Aorta (tissue), 5 donors: ENCODE data around the gene RTN1. TPM values are rescaled to one million over a fixed set of nuclear protein-coding genes. Genes with fewer than 3 reads are reported as not detected.

ENCODE experiments used
- ATAC-seq: fragments of 200-7000 bp; cut with Tn5 transposase; one replicate; pipeline ENCODE4 v1.9.1; 2022; ENCODE audit warnings: moderate library complexity; ENCODE audit not compliant: low FRiP score
- DNase-seq, 2 donors: peaks; one replicate each; pipeline ENCODE4 v3.0.0-alpha.2; 2020
- H3K27ac ChIP-seq, 2 donors: one replicate each; pipeline ENCODE4 v1.5.1; 2013; ENCODE audit warnings: low read length in 2 of 2, mild to moderate bottlenecking in 2 of 2, moderate library complexity in 2 of 2, control low read depth in 1 of 2, inconsistent platforms in 1 of 2, low read depth in 1 of 2
- H3K27me3 ChIP-seq, 2 donors: one replicate each; pipeline ENCODE4 v1.6.1; 2013; ENCODE audit warnings: control low read depth in 1 of 2, low read length in 1 of 2, mild to moderate bottlenecking in 1 of 2, moderate library complexity in 1 of 2; ENCODE audit not compliant: insufficient read depth in 2 of 2, control insufficient read depth in 1 of 2
- H3K36me3 ChIP-seq, 2 donors: one replicate each; pipeline ENCODE4 v1.6.1; 2013; ENCODE audit warnings: control low read depth in 1 of 2, low read length in 1 of 2, mild to moderate bottlenecking in 1 of 2; ENCODE audit not compliant: insufficient read depth in 2 of 2, control insufficient read depth in 1 of 2
- H3K4me1 ChIP-seq, 2 donors: one replicate each; pipeline ENCODE4 v1.6.1; 2013; ENCODE audit warnings: low read length in 2 of 2, control low read depth in 1 of 2, mild to moderate bottlenecking in 1 of 2, moderate library complexity in 1 of 2; ENCODE audit not compliant: insufficient read depth in 2 of 2, control insufficient read depth in 1 of 2
- H3K4me3 ChIP-seq, 2 donors: one replicate each; pipeline ENCODE4 v1.5.1; 2013; ENCODE audit warnings: low read length in 2 of 2, control low read depth in 1 of 2, mild to moderate bottlenecking in 1 of 2
- H3K9me3 ChIP-seq: one replicate; pipeline ENCODE4 v1.6.1; 2013; ENCODE audit warnings: mild to moderate bottlenecking, low read length; ENCODE audit not compliant: control insufficient read depth
- WGBS, 2 donors: extraction: QIAGEN DNeasy Blood & Tissue Kit; methylation state at CpG; one replicate each; pipeline ENCODE4 v1.1.7; 2013; 5-methylcytosine and 5-hydroxymethylcytosine counted together
- intact Hi-C, 2 donors: fragments of 100-400 bp; cut with DNase I; formaldehyde crosslinking; loops; one replicate each; pipeline versions ENCODE4 v1.14.2 to v1.15.0; 2022
- microRNA-seq, 2 donors: library from miRNA; unstranded; fragments of <30 nt; microRNA quantifications; one replicate each; pipeline ENCODE4 v1.2.0, GENCODE V29; 2020
- polyA plus RNA-seq, 2 donors: library from polyadenylated mRNA; stranded (reverse); fragments of 200-250 nt; gene quantifications; one replicate each; pipeline ENCODE4 v1.2.3, GENCODE V29; 2013
- total RNA-seq, 2 donors: library from RNA; stranded (reverse); fragmentation: NEBNext Ultra II Directional; extraction: Animal tissue kit (Norgen Biotek cat#: 25700); gene quantifications; one replicate each; pipeline ENCODE4 v1.2.1, GENCODE V29; 2021
- donor health status: healthy with polysubstance abuse.
- donor health status: Bipolar disorder and iron deficiency.
- donor health status: DM: no; HTN: no; CAD: no.
- donor health status: DM: no; HTN: no; CAD: no.
- donor health status: DM: yes; HTN: yes; CAD: no.

RTN1 gene
- total and polyA plus RNA-seq, 4 donors = 17.8 to 43.7 (median 31.9) TPM

DNA sequence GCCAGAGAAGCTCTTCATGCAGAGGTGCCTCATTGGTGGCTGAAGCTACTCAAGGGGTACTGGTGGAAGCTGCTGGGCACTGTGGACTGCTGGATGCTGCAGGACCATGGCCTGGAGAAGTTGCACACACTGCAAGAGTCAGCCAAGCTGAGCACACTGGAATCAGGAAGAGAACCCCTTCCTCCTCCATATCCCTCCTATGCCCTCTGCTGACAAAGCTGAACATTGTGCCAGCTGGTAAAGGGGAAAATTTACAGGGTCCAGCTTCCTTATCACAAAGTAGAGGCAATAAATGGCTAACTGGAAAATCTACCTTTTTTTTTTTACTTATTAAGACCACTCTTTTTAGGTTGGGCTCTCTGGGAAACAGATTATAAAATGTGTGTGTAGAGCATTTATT is 300.5 kb downstream of the RTN1 start:
- no peaks in the 10 kb centered on the region for H3K27me3 ChIP-seq
- H3K4me3 ChIP-seq = no peak overlapping the region
- DNase-seq (no peak), ATAC-seq (no peak)
- H3K9me3 ChIP-seq = no peaks in the 10 kb centered on the region
- intact Hi-C loops = loop anchor here in 1 of 2 donors (10.0 kb wide), 2 partner anchors 65 to 445 kb away; no protein-coding TSS in a partner anchor
- no peaks in the 10 kb centered on the region for H3K36me3 ChIP-seq
- no peaks in the 10 kb centered on the region for H3K4me1 ChIP-seq
- H3K27ac ChIP-seq = no peak overlapping the region

DNA sequence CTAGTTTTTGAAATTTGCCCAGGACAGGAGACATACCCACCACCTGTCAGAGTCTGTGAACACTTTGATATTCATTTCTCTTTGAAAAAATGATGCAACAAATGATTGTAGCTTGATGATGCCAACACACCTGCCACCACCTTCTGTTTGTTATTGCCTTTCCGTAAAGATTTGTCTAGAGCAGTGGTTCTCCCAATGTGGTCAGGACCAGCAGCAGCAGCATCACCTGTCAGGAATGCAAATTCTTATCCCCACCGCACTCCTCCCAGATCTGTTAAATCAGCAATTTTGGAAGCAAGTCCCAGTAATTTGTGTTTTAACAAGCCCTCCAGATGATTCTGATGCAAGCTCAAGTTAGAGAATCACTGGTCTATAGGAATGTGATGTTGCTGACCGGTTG is 303.9 kb downstream of the RTN1 start:
- no peak overlapping the region for H3K27ac ChIP-seq
- H3K4me1 ChIP-seq = no peaks in the 10 kb centered on the region
- no peak overlapping the region for H3K4me3 ChIP-seq
- no peaks in the 10 kb centered on the region for H3K27me3 ChIP-seq
- no peak for DNase-seq
- intact Hi-C loops = no loop called here
- H3K36me3 ChIP-seq = no peaks in the 10 kb centered on the region
- H3K9me3 ChIP-seq = no peaks in the 10 kb centered on the region
- WGBS, 2 donors = 84 to 87% methylated on average over 3 of the region's 3 CpGs
- no peak for ATAC-seq

DNA sequence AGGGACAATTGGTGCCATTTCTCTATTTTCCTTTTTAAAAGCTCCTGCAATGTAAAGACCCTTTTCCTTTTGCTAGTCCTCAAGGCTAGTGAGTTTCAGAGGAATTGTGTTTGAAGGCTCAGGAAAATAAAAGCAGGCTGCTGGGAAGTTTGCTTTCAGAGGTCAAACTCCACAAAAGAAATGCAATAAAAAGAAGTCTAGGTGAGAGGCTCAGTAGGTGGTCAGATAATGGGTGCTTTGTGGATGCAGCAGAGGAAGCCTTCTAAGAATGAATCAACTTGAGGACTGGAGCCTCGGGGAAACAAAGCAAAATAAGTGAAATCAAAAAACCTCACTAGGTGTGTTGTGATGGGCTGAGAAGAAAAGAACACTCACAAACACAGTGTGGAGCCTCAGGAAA is 304.3 kb downstream of the RTN1 start:
- Histone ChIP-seq H3K4me1 (no peaks in the 10 kb centered on the region), H3K27me3 (no peaks in the 10 kb centered on the region), H3K27ac (no peak overlapping the region), H3K9me3 (no peaks in the 10 kb centered on the region), H3K36me3 (no peaks in the 10 kb centered on the region), H3K4me3 (no peak overlapping the region)
- DNase-seq (no peak), ATAC-seq (no peak)
- intact Hi-C loops = no loop called here
- WGBS, 2 donors = 78 to 82% methylated on average over 1 of the region's 1 CpG

DNA sequence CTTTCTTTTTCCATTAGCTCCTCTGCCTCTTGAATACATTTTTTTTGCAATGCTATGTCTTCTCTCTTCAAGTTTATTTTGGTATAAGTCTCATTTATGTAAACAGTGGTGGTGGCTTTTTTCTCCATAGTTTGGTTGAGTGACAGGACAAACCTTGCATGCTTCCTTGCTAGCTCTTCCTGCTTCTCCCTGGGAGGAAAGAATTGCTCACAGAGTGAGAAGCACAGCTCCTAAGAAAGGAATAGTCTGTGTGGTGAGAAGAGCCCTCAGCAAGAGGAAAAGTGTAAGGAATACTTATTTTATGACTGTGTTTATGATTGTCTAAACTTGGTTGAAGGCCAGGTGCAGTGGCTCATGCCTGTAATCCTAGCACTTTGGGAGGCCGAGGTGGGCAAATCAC is 305.5 kb downstream of the RTN1 start:
- DNase-seq = no peak
- H3K4me1 ChIP-seq = no peaks in the 10 kb centered on the region
- intact Hi-C loops = no loop called here
- H3K27me3 ChIP-seq = no peaks in the 10 kb centered on the region
- H3K4me3 ChIP-seq = no peak overlapping the region
- no peaks in the 10 kb centered on the region for H3K36me3 ChIP-seq
- ATAC-seq = no peak
- WGBS, 2 donors = 95 to 96% methylated on average over 1 of the region's 1 CpG
- H3K9me3 ChIP-seq = no peaks in the 10 kb centered on the region
- no peak overlapping the region for H3K27ac ChIP-seq

DNA sequence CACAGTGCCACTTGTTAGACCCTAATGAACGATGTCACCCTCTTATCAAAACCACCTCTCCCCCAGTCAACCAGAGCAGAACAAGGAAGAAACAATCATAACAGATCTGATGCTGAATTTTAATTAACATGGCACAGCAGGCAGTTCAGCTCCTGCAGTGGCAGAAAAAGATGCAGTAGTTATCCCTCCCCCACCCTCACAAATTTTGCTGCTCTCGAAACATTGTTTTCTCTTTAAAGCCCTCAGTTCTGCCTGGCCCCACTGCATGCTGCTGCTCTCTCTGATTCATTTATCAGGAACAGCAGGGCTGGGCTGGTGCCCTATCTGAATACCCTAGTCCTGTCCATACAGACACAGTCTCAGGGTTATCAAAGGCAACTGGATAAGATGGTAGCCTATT is 306.2 kb downstream of the RTN1 start:
- WGBS, 2 donors = 65 to 67% methylated on average over 2 of the region's 2 CpGs

DNA sequence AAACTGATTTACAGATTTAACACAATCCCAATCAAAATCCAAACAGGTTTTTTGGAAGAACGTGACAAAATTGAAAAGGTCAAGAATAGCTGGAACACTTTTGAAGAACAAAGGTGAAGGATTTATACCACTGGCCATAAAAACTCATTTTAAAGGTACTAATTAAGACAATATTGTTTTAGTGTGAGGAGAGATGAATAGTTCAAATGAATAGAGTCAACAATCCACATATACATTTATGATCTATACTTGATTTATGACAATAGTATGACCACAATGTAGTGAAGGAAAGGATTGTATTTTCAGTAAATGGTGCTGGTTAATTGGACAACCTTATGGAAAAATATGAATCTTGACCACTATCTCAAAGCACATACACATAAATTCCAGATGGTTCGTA is 323.3 kb downstream of the RTN1 start:
- H3K27me3 ChIP-seq = no peaks in the 10 kb centered on the region
- no peak overlapping the region for H3K4me3 ChIP-seq
- H3K9me3 ChIP-seq = no peaks in the 10 kb centered on the region
- 75 to 88% methylated on average over 2 of the region's 2 CpGs for WGBS, 2 donors
- DNase-seq (no peak), ATAC-seq (no peak)
- no peaks in the 10 kb centered on the region for H3K4me1 ChIP-seq
- no peaks in the 10 kb centered on the region for H3K36me3 ChIP-seq
- no peak overlapping the region for H3K27ac ChIP-seq
- intact Hi-C loops = no loop called here

More for the DNA sequence above, 306.2 kb downstream of the RTN1 start:
- no peaks in the 10 kb centered on the region for H3K36me3 ChIP-seq
- no peaks in the 10 kb centered on the region for H3K4me1 ChIP-seq
- H3K4me3 ChIP-seq = no peak overlapping the region
- H3K27me3 ChIP-seq = no peaks in the 10 kb centered on the region
- no peak overlapping the region for H3K27ac ChIP-seq
- no peaks in the 10 kb centered on the region for H3K9me3 ChIP-seq
- DNase-seq (no peak), ATAC-seq (no peak)
- intact Hi-C loops = no loop called here

Small RNAs within 50 kb of the gene (microRNA-seq; reads per million reads assigned to microRNA genes)
- gene MIR5586 = 1.2 to 2.0 reads per million in 2 donors

Other genes with a start within 250 kb of the RTN1 start
- not detected for gene LRRC9, start 49.4 kb upstream of the RTN1 start, total RNA-seq
- not detected for gene LRRC9, start 49.4 kb upstream of the RTN1 start, polyA plus RNA-seq
- 10 to 100 TPM; 41.2 to 49.7 TPM for gene PCNX4, start 221.1 kb upstream of the RTN1 start, total RNA-seq
- gene PCNX4, start 221.1 kb upstream of the RTN1 start, polyA plus RNA-seq = 10 to 100 TPM in 1 of 2 donors, 1 to 10 TPM in 1; 6.0 to 19.2 TPM